MCF 10A (cell line): ENCODE measurements around the gene PHLPP1. TPM values are rescaled to one million over a fixed set of nuclear protein-coding genes. Genes with fewer than 3 reads are reported as not detected.

Source experiments
- BruUV-seq: library from RNA; stranded (reverse); fragments of 400-500 nt; replicated peaks from 2 replicates; lab custom pipeline; 2021; lab: Mats Ljungman, UMichigan
- CTCF ChIA-PET: fragments of 300-600 bp; sonication (Branson Sonifier 250); formaldehyde crosslinking; extraction: SDS; loops from one replicate; lab custom pipeline; 2021; ENCODE audit warnings: antibody characterized with exemption, inconsistent platforms; lab: Yijun Ruan, JAX
- POLR2A ChIA-PET: fragments of 300-600, 350-650 bp; sonication (Branson Sonifier 250); formaldehyde crosslinking; extraction: SDS; loops from one replicate; lab custom pipeline; 2020; ENCODE audit warnings: antibody characterized with exemption, inconsistent platforms; lab: Yijun Ruan, JAX
- DNase-seq: peaks from one replicate; pipeline ENCODE4 v3.0.0-alpha.2; 2018; ENCODE audit not compliant: unreplicated experiment
- H3K27ac Mint-ChIP-seq: one replicate; pipeline ENCODE4 v1.8.0; 2022; ENCODE audit warnings: mild to moderate bottlenecking, low read depth, mixed read lengths; ENCODE audit not compliant: unreplicated experiment
- H3K27me3 Mint-ChIP-seq: one replicate; pipeline ENCODE4 v1.8.0; 2022; ENCODE audit warnings: mixed read lengths; ENCODE audit not compliant: insufficient read depth, unreplicated experiment
- H3K36me3 Mint-ChIP-seq: one replicate; pipeline ENCODE4 v1.8.0; 2022; ENCODE audit warnings: mild to moderate bottlenecking, moderate library complexity, mixed read lengths; ENCODE audit not compliant: insufficient read depth, unreplicated experiment
- H3K4me1 Mint-ChIP-seq: one replicate; pipeline ENCODE4 v1.8.0; 2022; ENCODE audit warnings: mixed read lengths; ENCODE audit not compliant: insufficient read depth, unreplicated experiment
- H3K4me3 Mint-ChIP-seq: one replicate; pipeline ENCODE4 v1.8.0; 2022; ENCODE audit warnings: mild to moderate bottlenecking, moderate library complexity, mixed read lengths; ENCODE audit not compliant: unreplicated experiment
- H3K9me3 Mint-ChIP-seq: one replicate; pipeline ENCODE4 v1.8.0; 2022; ENCODE audit warnings: mixed read lengths; ENCODE audit not compliant: unreplicated experiment
- CTCF ChIP-seq: fragments of 200-600 bp; IDR thresholded peaks from one replicate; pipeline ENCODE4 v1.8.0; 2022; ENCODE audit warnings: antibody characterized with exemption, mild to moderate bottlenecking; ENCODE audit not compliant: unreplicated experiment
- intact Hi-C: fragments of 100-400 bp; cut with micrococcal nuclease; formaldehyde crosslinking; loops from 2 replicates; pipeline ENCODE4 v1.14.1; 2022
- total RNA-seq: library from RNA; stranded (reverse); gene quantifications from 2 replicates; pipeline ENCODE4 v1.2.3, GENCODE V29; 2022

The PHLPP1 gene
- total RNA-seq, 1 experiment from 2014 or later, result 13.1 TPM

- Mint-ChIP-seq H3K9me3 (no peaks in the 10 kb centered on the region), H3K4me1 (peaks cover 24% of the 10 kb centered on the region), H3K36me3 (no peaks in the 10 kb centered on the region), H3K4me3 (no peak overlapping the region), H3K27ac (no peak overlapping the region), H3K27me3 (no peaks in the 10 kb centered on the region)
- BruUV-seq, result no TSS peak
- TF ChIP-seq CTCF, result no peak
- DNase-seq, result no peak
- ChIA-PET POLR2A (interaction anchor here (1.5 kb wide), 1 partner anchor 17 kb away, joined by 4 read pairs; no protein-coding TSS in a partner anchor), CTCF (interaction anchor here (0.7 to 1.0 kb wide), 2 partner anchors 26 to 53 kb away, joined by 3 read pairs; no protein-coding TSS in a partner anchor)
- intact Hi-C loops, result no loop called here
These were observed 160.8 kb downstream of the PHLPP1 start for GRCh38 chr18:62876111-62876510.

- no peak for TF ChIP-seq CTCF
- ChIA-PET CTCF (interaction anchor here (1.0 to 1.2 kb wide), 2 partner anchors 25 to 106 kb away, joined by 3 read pairs; no protein-coding TSS in a partner anchor), POLR2A (interaction anchor here (1.3 to 1.8 kb wide), 3 partner anchors 17 to 157 kb away, joined by 4 to 5 read pairs (median 4); no protein-coding TSS in a partner anchor)
- intact Hi-C loops, result no loop called here
- H3K4me3 Mint-ChIP-seq, result no peak overlapping the region
- H3K9me3 Mint-ChIP-seq, result no peaks in the 10 kb centered on the region
- H3K27me3 Mint-ChIP-seq, result no peaks in the 10 kb centered on the region
- no peak for DNase-seq
- H3K4me1 Mint-ChIP-seq, result peaks cover 29% of the 10 kb centered on the region
- no TSS peak for BruUV-seq
- H3K36me3 Mint-ChIP-seq, result no peaks in the 10 kb centered on the region
- no peak overlapping the region for H3K27ac Mint-ChIP-seq
These were observed 161.5 kb downstream of the PHLPP1 start for GRCh38 chr18:62876828-62877227.

DNA sequence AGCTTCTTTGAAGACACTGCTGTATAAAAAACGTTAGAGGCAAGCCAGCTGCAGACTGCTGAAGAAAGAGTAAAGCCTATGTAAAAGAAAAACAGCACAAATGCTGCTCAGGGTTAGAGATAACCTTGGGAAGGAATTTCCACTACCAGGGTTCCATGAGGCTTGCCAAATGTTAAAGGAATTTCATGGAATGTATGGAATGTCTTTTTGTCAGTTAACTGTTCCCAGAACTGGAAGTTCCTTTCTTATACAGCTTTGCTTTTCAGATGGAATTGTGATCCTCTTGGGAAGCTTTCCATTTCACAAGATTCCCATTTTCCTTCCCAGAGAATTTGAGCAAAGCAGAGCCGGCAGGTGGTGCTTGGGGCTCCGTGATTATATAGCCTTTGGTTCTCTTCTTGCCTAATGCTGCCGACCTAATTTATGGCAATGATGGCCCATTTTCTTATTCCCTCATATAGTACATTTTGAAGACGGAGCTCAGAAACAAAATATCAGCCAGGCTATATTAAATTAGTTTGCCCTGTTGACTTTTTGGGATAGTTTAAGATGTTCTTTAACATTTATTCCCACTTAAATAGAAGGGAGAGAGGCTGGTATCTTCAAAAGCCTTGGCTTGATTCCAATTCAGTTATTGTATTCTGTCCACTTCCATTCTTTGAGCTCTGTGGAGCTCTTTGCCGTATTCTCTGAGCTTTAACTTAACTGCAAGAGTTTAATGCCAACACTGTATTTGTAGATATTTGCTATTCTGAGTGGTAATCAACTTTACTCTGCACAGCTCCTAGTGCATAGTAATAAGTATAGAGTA lies 162.3 kb downstream of the PHLPP1 start:
- no peak overlapping the region for H3K27ac Mint-ChIP-seq
- H3K4me3 Mint-ChIP-seq, result no peak overlapping the region
- peak; percentile 36 for DNase-seq
- no peaks in the 10 kb centered on the region for H3K27me3 Mint-ChIP-seq
- CTCF ChIA-PET, result interaction anchor here (0.6 to 1.2 kb wide), 4 partner anchors 24 to 618 kb away, joined by 3 to 4 read pairs (median 3); no protein-coding TSS in a partner anchor
- no TSS peak for BruUV-seq
- intact Hi-C loops, result no loop called here
- POLR2A ChIA-PET, result interaction anchor here (1.2 to 1.8 kb wide), 4 partner anchors 16 to 160 kb away, joined by 3 to 5 read pairs (median 4); no protein-coding TSS in a partner anchor
- peaks cover 32% of the 10 kb centered on the region for H3K4me1 Mint-ChIP-seq
- TF ChIP-seq CTCF, result no peak
- H3K36me3 Mint-ChIP-seq, result no peaks in the 10 kb centered on the region
- no peaks in the 10 kb centered on the region for H3K9me3 Mint-ChIP-seq

DNA sequence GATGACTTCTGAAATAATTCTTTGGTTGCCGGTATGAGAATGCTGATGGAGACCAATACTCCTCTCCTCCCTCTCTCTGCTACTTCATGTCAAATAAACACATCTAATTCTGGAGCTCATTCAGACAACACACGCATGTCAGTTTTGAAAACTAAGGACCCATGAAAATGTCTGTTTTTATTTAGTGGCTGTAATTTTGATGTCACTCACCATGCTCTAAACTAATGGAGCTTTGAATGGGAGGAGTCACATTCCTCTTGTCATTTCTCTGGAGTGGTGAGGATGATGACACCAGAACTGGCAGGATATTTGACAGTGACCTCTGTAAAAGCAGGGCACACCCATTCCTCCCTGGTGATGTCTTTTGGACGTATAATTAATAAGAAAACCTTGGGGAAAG lies 163.0 kb downstream of the PHLPP1 start:
- ChIA-PET POLR2A (interaction anchor here (0.6 to 1.8 kb wide), 3 partner anchors 51 to 161 kb away, joined by 3 to 5 read pairs (median 3); no protein-coding TSS in a partner anchor), CTCF (interaction anchor here (0.6 kb wide), 2 partner anchors 138 to 617 kb away, joined by 3 to 4 read pairs; no protein-coding TSS in a partner anchor)
- DNase-seq, result no peak
- no peaks in the 10 kb centered on the region for H3K36me3 Mint-ChIP-seq
- no peak overlapping the region for H3K4me3 Mint-ChIP-seq
- H3K27me3 Mint-ChIP-seq, result no peaks in the 10 kb centered on the region
- BruUV-seq, result no TSS peak
- no peak overlapping the region for H3K27ac Mint-ChIP-seq
- no peaks in the 10 kb centered on the region for H3K9me3 Mint-ChIP-seq
- TF ChIP-seq CTCF, result no peak
- H3K4me1 Mint-ChIP-seq, result peaks cover 32% of the 10 kb centered on the region
- intact Hi-C loops, result no loop called here
